IMR-90 (cell line): ENCODE measurements around the gene CUX1. TPM values are rescaled to one million over a fixed set of nuclear protein-coding genes. Genes with fewer than 3 reads are reported as not detected.

ENCODE experiments used
- ATAC-seq: fragments of 200-7000 bp; cut with Tn5 transposase; 2 replicates; pipeline ENCODE4 v1.9.1; 2020; ENCODE audit warnings: low read depth, mild to moderate bottlenecking, moderate library complexity
- BruUV-seq: library from RNA; stranded (reverse); fragments of 400-500 nt; replicated peaks from 2 replicates; lab custom pipeline; 2021; lab: Mats Ljungman, UMichigan
- CTCF ChIA-PET: fragments of 300-600 bp; formaldehyde crosslinking; extraction: SDS; loops from one replicate; lab custom pipeline; 2021; ENCODE audit warnings: antibody characterized with exemption; lab: Yijun Ruan, JAX
- POLR2A ChIA-PET: fragments of 300-600 bp; sonication (Branson Sonifier 250); formaldehyde crosslinking; loops from one replicate; lab custom pipeline; 2022; ENCODE audit warnings: antibody characterized with exemption; ENCODE audit not compliant: unreplicated experiment; lab: Charles Lee
- DNase-seq: peaks from one replicate; pipeline ENCODE4 v3.0.0; 2013
- H2AFZ ChIP-seq: replicated peaks from 2 replicates; pipeline ENCODE3; 2013; ENCODE audit warnings: low read length, mild to moderate bottlenecking; ENCODE audit not compliant: poor library complexity
- H2AK5ac ChIP-seq: 2 replicates; pipeline ENCODE4 v1.6.1; 2013; ENCODE audit warnings: low read depth, low read length, inconsistent platforms
- H2AK9ac ChIP-seq: replicated peaks from 2 replicates; pipeline ENCODE3; 2013; ENCODE audit warnings: mild to moderate bottlenecking, low read depth, low read length, moderate library complexity; ENCODE audit not compliant: poor library complexity
- H2BK120ac ChIP-seq: 2 replicates; pipeline ENCODE4 v1.6.1; 2013; ENCODE audit warnings: low read depth, low read length, inconsistent platforms
- H2BK15ac ChIP-seq: 3 replicates; pipeline ENCODE4 v1.6.1; 2013; ENCODE audit warnings: low read depth, low read length, inconsistent platforms
- H2BK20ac ChIP-seq: 2 replicates; pipeline ENCODE4 v1.6.1; 2013; ENCODE audit warnings: low read depth, mild to moderate bottlenecking, inconsistent platforms, low read length, moderate library complexity
- H2BK5ac ChIP-seq: 2 replicates; pipeline ENCODE4 v1.6.1; 2013; ENCODE audit warnings: mild to moderate bottlenecking, low read depth, low read length, inconsistent platforms; ENCODE audit not compliant: poor library complexity, severe bottlenecking
- H3K14ac ChIP-seq: replicated peaks from 2 replicates; pipeline ENCODE4 v1.6.1; 2013; ENCODE audit warnings: low read depth, low read length, inconsistent platforms
- H3K18ac ChIP-seq: 2 replicates; pipeline ENCODE4 v1.6.1; 2013; ENCODE audit warnings: low read depth, low read length, control low read depth
- H3K23ac ChIP-seq: 2 replicates; pipeline ENCODE4 v1.6.1; 2013; ENCODE audit warnings: low read depth, low read length, inconsistent platforms
- H3K27ac ChIP-seq: 2 replicates; pipeline ENCODE4 v1.5.1; 2013; ENCODE audit warnings: mild to moderate bottlenecking, control low read depth, low read length; ENCODE audit not compliant: insufficient read depth
- H3K27me3 ChIP-seq: 2 replicates; pipeline ENCODE4 v1.6.1; 2013; ENCODE audit warnings: low read length; ENCODE audit not compliant: control insufficient read depth, insufficient read depth
- H3K36me3 ChIP-seq: 2 replicates; pipeline ENCODE4 v1.6.1; 2013; ENCODE audit warnings: low read length, mixed read lengths; ENCODE audit not compliant: control insufficient read depth, insufficient read depth
- H3K4ac ChIP-seq: 2 replicates; pipeline ENCODE4 v1.6.1; 2013; ENCODE audit warnings: low read depth, low read length, inconsistent platforms
- H3K4me1 ChIP-seq: 2 replicates; pipeline ENCODE4 v1.6.1; 2013; ENCODE audit warnings: low read length, mixed read lengths; ENCODE audit not compliant: control insufficient read depth, insufficient read depth
- H3K4me2 ChIP-seq: 2 replicates; pipeline ENCODE4 v1.6.1; 2013; ENCODE audit warnings: low read depth, mild to moderate bottlenecking, control low read depth, low read length, moderate library complexity
- H3K4me3 ChIP-seq: 2 replicates; pipeline ENCODE4 v1.5.1; 2013; ENCODE audit warnings: low read depth, mild to moderate bottlenecking, control low read depth, low read length, moderate library complexity; ENCODE audit not compliant: insufficient read depth
- H3K56ac ChIP-seq: 2 replicates; pipeline ENCODE4 v1.6.1; 2013; ENCODE audit warnings: low read length, inconsistent platforms; ENCODE audit not compliant: insufficient read depth; ENCODE audit errors: extremely low read depth
- H3K79me1 ChIP-seq, 2 experiments: 2 replicates each; pipeline ENCODE4 v1.6.1; 2013; ENCODE audit warnings: low read length in 2 of 2, inconsistent platforms in 1 of 2, low read depth in 1 of 2
- H3K9ac ChIP-seq: 2 replicates; pipeline ENCODE4 v1.6.1; 2013; ENCODE audit warnings: low read depth, low read length, control low read depth
- H3K9me1 ChIP-seq: 2 replicates; pipeline ENCODE4 v1.6.1; 2013; ENCODE audit warnings: low read length, inconsistent platforms; ENCODE audit not compliant: insufficient read depth
- H3K9me3 ChIP-seq: 2 replicates; pipeline ENCODE4 v1.6.1; 2013; ENCODE audit warnings: low read length; ENCODE audit not compliant: control insufficient read depth, insufficient read depth
- H4K20me1 ChIP-seq: 2 replicates; pipeline ENCODE4 v1.6.1; 2013; ENCODE audit warnings: low read length, inconsistent platforms; ENCODE audit not compliant: insufficient read depth
- H4K5ac ChIP-seq: 2 replicates; pipeline ENCODE4 v1.6.1; 2013; ENCODE audit warnings: mild to moderate bottlenecking, low read depth, low read length, control low read depth
- H4K8ac ChIP-seq, 2 experiments: 2 replicates each; pipeline ENCODE4 v1.6.1; 2013; ENCODE audit warnings: low read depth in 2 of 2, low read length in 2 of 2, control low read depth in 1 of 2, inconsistent platforms in 1 of 2
- H4K91ac ChIP-seq: 2 replicates; pipeline ENCODE4 v1.6.1; 2013; ENCODE audit warnings: low read depth, low read length, inconsistent platforms; ENCODE audit not compliant: insufficient read depth
- BHLHE40 ChIP-seq: fragments of 150-350 bp; IDR thresholded peaks from 2 replicates; pipeline ENCODE4 v1.6.1; 2016; ENCODE audit warnings: mild to moderate bottlenecking, low read depth, low read length
- CEBPB ChIP-seq: IDR thresholded peaks from 2 replicates; pipeline ENCODE4 v1.6.1; 2012; ENCODE audit warnings: low read depth, low read length, improper control_type of control experiment
- CHD1 ChIP-seq: IDR thresholded peaks from 2 replicates; pipeline ENCODE4 v1.6.1; 2012; ENCODE audit warnings: low read depth, low read length, improper control_type of control experiment
- CTCF ChIP-seq: conservative IDR thresholded peaks from 2 replicates; pipeline ENCODE4 v1.5.1; 2012; ENCODE audit warnings: mild to moderate bottlenecking, low read depth, low read length, improper control_type of control experiment
- ELK1 ChIP-seq: fragments of 150-350 bp; IDR thresholded peaks from 2 replicates; pipeline ENCODE4 v1.6.1; 2016; ENCODE audit warnings: low read depth, mild to moderate bottlenecking, low read length, moderate library complexity, borderline replicate concordance
- MAZ ChIP-seq: IDR thresholded peaks from 2 replicates; pipeline ENCODE4 v1.6.1; 2012; ENCODE audit warnings: low read depth, mild to moderate bottlenecking, low read length, improper control_type of control experiment, moderate library complexity, borderline replicate concordance
- MXI1 ChIP-seq: IDR thresholded peaks from 2 replicates; pipeline ENCODE4 v1.6.1; 2012; ENCODE audit warnings: low read depth, mild to moderate bottlenecking, low read length, moderate library complexity, borderline replicate concordance
- NFE2L2 ChIP-seq: fragments of 150-350 bp; IDR thresholded peaks from 2 replicates; pipeline ENCODE4 v1.6.1; 2016; ENCODE audit warnings: low read depth, mild to moderate bottlenecking, low read length
- POLR2A ChIP-seq: IDR thresholded peaks from 2 replicates; pipeline ENCODE4 v1.6.1; 2012; ENCODE audit warnings: mild to moderate bottlenecking, low read depth, low read length
- RAD21 ChIP-seq: IDR thresholded peaks from 2 replicates; pipeline ENCODE4 v1.6.1; 2012; ENCODE audit warnings: low read length, improper control_type of control experiment
- RCOR1 ChIP-seq: IDR thresholded peaks from 2 replicates; pipeline ENCODE4 v1.6.1; 2012; ENCODE audit warnings: mild to moderate bottlenecking, low read length, improper control_type of control experiment; ENCODE audit not compliant: insufficient replicate concordance
- RFX5 ChIP-seq: IDR thresholded peaks from 2 replicates; pipeline ENCODE4 v1.8.0; 2012; ENCODE audit warnings: low read depth, mild to moderate bottlenecking, low read length, moderate library complexity
- SMC3 ChIP-seq: fragments of 150-350 bp; IDR thresholded peaks from 2 replicates; pipeline ENCODE4 v1.6.1; 2016; ENCODE audit warnings: low read depth, mild to moderate bottlenecking, antibody characterized with exemption, low read length, moderate library complexity
- WGBS, 2 experiments: methylation state at CpG; one replicate each; pipeline versions ENCODE4 v1.1.5 to v1.1.7; 2013; ENCODE audit warnings: missing lambda C conversion rate in 2 of 2; ENCODE audit not compliant: insufficient read length in 1 of 2; ENCODE audit errors: extremely low coverage in 2 of 2; 5-methylcytosine and 5-hydroxymethylcytosine counted together
- dilution Hi-C: fragments of 300-500 bp; cut with HindIII; formaldehyde crosslinking; loops from one replicate; pipeline ENCODE4 v1.14.3; 2018; ENCODE audit warnings: low sequenced_read_pairs; ENCODE audit not compliant: unreplicated experiment
- in situ Hi-C: fragments of 300-500 bp; cut with MboI; formaldehyde crosslinking; loops from 3 replicates; pipeline ENCODE4 v1.14.3; 2019; ENCODE audit warnings: low sequenced_read_pairs, inconsistent platforms, mixed read lengths
- intact Hi-C: fragments of 100-400 bp; cut with micrococcal nuclease; formaldehyde crosslinking; loops from 2 replicates; pipeline ENCODE4 v1.10.0; 2022
- polyA plus RNA-seq, 3 experiments: library from polyadenylated mRNA; depleted of rRNA; stranded (reverse); fragments of >200 nt; gene quantifications; 2 replicates each; pipeline ENCODE4 v1.2.3, GENCODE V29; 2012; ENCODE audit warnings: low replicate concordance in 1 of 3
- total RNA-seq: library from RNA; depleted of rRNA; stranded (reverse); fragments of >200 nt; gene quantifications from 2 replicates; pipeline ENCODE4 v1.2.3, GENCODE V29; 2012
- TF ChIP-seq, protein P1 (sequence below): fragments of 150-350 bp; IDR thresholded peaks from 2 replicates; pipeline ENCODE4 v1.6.1; 2017; ENCODE audit warnings: mild to moderate bottlenecking, antibody characterized with exemption, low read length, low read depth

Gene CUX1
- total and polyA plus RNA-seq, 2 of the 4 experiments (the other 2 are of a cell fraction), result 19.7 to 46.4 TPM

DNA sequence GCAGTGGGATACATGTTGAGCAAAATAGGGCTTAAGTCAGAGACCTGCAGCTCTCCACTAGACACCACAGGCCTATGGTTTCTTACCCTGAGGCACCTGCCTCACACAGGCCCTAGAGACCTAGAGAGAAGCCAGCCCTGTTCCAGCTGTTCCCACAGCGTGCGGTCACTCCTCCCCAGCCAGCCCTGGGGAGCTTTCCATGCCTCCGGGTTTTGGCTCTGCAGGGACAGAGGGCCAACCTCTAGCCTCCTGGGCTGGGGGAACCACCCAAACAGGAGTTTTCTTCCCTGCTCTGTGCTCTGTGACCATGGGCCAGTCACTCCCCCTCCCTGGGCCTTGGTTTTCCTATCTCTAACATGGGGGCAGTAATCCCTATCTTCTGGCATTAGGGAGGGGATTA lies 502.2 kb downstream of the CUX1 start:
- Histone ChIP-seq H2BK120ac (no peak overlapping the region), H2BK15ac (no peak overlapping the region), H3K27ac (no peak overlapping the region), H2AK5ac (no peak overlapping the region), H3K79me1 (no peaks in the 10 kb centered on the region), H3K4ac (no peak overlapping the region), H3K14ac (no peak overlapping the region), H3K4me1 (no peaks in the 10 kb centered on the region), H4K5ac (no peak overlapping the region), H3K56ac (no peak overlapping the region), H3K4me2 (no peak overlapping the region), H3K36me3 (peaks cover 1% of the 10 kb centered on the region; the same call in 1 of the 2 replicates), H2AK9ac (no peak overlapping the region), H3K9me1 (peaks cover 4% of the 10 kb centered on the region; the same call in 1 of the 2 replicates), H3K27me3 (no peaks in the 10 kb centered on the region), H2BK5ac (no peak overlapping the region), H2AFZ (no peak overlapping the region), H2BK20ac (no peak overlapping the region), H4K91ac (no peak overlapping the region), H3K9me3 (no peaks in the 10 kb centered on the region), H3K9ac (no peak overlapping the region), H3K18ac (no peak overlapping the region), H4K8ac (no peak overlapping the region), H3K23ac (no peak overlapping the region), H4K20me1 (no peaks in the 10 kb centered on the region), H3K4me3 (no peak overlapping the region)
- DNase-seq (no peak), ATAC-seq (no peak)
- intact Hi-C loops (no loop called here), in situ Hi-C loops (no loop called here), dilution Hi-C loops (no loop called here)
- CTCF ChIA-PET, result no interaction called here
- POLR2A ChIA-PET, result no interaction called here
- BruUV-seq, result no TSS peak
- WGBS, 2 experiments, result 94% methylated on average over 3 of the region's 3 CpGs; no CpG with 5 or more reads in 1 of the 2 experiments
- TF ChIP-seq SMC3 (no peak), MAZ (no peak), RCOR1 (no peak), POLR2A (no peak), RAD21 (no peak), CTCF (no peak), CHD1 (no peak), MXI1 (no peak), NFE2L2 (no peak), ELK1 (no peak), BHLHE40 (no peak), RFX5 (no peak), CEBPB (no peak)
- TF ChIP-seq, protein P1, sequence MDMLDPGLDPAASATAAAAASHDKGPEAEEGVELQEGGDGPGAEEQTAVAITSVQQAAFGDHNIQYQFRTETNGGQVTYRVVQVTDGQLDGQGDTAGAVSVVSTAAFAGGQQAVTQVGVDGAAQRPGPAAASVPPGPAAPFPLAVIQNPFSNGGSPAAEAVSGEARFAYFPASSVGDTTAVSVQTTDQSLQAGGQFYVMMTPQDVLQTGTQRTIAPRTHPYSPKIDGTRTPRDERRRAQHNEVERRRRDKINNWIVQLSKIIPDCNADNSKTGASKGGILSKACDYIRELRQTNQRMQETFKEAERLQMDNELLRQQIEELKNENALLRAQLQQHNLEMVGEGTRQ, result no peak
